Stimulated activated CD8-positive, alpha-beta memory T cell treated with anti-CD3 and anti-CD28 coated beads, Interleukin-12 subunit alpha, Interleukin-12 subunit beta, amount 100 ng/mL, for 4 hours (primary cell): Measurements from ENCODE around the gene ZNF335.
A peak's percentile ranks its signal among the peaks of the same experiment; 100 is the strongest.
"Not testable (repeated sequence)": the region's sequence is repeated elsewhere in the genome, so short reads cannot be mapped to it uniquely, and the experiment has no call there.

ENCODE experiments used
- DNase-seq: peaks from one replicate; pipeline ENCODE4 v3.0.0-alpha.2; 2020; ENCODE audit warnings: low read depth

Gene ZNF335

DNA sequence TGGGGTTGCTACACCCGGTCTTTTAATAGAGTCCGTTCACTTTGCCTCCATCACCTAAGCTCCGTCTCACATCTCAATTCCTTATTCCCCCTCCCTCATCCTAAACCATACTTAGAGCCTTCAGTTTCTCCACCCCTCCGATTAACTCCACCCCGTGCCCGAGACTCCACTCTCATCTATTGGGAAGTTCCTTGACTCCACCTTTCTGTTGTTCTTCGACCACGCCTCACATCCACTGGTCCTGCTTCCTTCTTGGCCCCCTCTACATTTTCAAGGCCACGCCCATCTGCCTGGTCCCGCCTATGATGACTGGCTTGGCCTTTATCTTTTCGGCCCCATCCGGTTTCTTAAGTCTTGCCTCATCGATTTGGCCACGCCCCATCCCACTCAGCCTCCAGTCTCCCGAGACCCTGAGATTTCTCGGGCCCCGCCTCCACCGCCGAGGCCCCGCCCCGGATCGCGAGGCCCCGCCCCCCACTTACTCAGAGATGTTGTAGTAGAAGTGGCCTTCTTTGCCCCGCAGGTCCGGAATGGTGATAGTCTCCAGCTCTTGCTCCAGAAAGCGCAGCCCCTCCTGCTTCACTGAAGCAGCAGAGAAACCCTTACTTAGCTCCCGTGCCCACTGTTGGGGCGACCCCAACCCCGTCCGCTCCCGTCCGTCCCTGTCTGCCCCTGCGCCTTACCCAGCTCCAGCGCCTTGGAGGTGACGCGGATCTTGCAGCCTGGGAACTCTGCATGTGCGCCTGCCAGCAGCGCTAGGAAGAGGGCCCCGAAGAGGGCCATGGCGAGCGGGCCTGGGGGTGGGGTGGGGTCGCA lies 61.1 kb downstream of the ZNF335 start:
- peak; percentile 85 for DNase-seq

DNA sequence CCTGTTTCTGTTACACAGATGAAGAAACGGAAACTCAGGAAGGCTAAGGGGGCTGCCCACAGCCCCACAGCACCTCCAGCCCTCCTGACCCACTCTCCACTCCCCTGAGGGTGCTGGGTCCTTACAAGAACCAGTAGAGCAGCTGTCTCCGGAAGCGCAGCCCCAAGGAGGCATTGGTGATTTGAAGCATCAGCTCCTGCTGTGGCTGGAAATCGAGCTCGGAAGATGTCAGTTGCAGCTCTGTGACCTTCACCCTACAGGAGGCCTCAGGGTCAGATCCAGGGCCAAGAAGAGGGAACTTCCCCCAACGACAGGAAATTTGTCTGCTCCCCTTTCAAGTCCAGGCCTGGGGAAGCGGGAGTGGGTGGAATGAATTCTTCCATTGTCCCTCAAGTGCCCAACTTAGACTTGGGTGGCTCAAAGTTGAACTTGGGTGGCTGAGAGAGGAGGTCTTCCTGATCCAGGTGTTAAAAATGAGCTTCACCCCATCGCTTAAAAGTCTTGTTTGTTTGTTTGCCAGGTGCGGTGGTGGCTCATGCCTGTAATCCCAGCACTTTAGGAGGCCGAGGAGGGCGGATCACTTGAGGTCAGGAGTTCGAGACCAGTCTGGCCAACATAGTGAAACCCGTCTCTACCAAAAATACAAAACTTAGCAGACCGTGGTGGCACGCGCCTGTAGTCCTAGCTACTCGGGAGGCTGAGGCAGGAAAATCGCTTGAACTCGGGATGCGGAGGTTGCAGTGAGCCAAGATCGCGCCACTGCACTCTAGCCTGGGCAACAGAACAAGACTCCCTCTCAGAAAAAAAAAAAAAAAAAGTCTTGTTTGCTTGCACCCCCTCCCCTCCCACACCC lies 62.0 kb downstream of the ZNF335 start:
- no peak for DNase-seq

DNA sequence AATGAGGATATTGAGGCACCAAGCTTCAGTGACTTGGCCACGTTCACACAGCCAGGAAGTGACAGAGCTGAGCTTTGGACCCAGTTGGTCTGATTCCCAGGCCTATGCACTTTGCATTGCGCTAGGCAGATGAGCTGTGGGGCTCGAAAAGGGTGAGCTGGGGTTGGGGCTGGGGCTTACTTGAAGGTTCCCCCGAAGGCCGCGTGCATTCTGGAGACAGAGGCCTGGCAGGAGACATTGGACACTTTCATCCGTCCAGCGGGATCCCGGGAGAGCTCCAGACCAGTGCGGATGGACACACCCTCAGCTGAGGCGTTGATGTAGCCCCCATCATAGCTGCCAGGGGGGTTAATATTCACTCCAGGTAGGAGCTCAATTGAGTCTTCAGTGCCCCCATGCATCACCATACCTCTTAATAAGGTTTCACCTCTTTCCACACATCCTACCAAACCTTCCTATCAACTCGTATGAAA lies 62.6 kb downstream of the ZNF335 start:
- DNase-seq, result no peak

DNA sequence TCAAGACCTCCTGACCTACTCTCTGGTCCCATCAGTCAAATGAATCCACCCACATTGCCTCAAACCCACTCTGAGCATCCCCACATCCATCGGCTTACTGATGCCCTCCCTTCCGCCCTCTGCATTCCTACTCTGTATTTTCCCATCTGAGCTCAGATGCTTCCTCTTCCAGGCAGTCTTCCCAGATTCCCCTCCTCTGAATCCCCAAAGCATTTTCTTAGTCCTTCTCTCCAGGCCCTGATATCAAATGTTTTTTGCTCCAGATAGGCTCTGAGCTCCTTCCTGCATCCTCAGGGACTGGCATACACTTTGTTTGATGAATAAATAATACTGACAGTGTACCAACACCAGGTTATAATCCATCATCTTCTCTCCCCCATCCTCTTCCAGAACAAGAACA lies 63.9 kb downstream of the ZNF335 start:
- no peak for DNase-seq

DNA sequence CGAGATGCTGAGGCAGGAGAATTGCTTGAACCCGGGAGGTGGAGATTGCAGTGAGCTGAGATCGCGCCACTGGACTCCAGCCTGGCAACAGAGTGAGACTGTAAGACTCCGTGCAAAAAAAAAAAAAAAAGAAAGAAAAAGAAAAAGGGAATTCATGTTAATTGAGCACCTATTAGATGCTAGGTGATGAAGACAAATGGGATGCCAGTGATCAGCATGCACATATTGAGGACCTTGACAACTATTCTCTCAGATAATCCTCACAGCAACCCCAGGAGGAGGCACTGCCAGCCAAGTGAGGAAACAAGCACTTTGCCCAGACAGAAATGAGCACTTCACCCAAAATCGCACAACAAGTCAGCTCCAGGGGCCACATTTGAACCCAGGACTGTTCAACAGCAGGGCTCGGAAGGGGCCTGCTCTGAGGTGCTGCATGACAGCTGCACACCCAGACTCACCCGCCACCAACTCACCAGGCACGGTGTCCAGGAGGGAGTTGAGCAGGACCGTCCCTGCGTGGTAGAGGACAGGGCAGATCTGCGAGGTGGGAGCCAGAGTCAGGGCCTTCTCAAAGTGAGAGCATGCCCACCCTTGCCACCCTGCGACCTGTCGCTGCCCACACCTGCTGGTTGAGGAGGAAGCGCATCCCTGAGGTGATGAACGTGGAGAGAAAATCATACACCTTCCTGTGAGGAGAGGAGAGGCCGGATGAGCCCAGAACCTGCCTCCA lies 64.6 kb downstream of the ZNF335 start:
- no peak for DNase-seq

DNA sequence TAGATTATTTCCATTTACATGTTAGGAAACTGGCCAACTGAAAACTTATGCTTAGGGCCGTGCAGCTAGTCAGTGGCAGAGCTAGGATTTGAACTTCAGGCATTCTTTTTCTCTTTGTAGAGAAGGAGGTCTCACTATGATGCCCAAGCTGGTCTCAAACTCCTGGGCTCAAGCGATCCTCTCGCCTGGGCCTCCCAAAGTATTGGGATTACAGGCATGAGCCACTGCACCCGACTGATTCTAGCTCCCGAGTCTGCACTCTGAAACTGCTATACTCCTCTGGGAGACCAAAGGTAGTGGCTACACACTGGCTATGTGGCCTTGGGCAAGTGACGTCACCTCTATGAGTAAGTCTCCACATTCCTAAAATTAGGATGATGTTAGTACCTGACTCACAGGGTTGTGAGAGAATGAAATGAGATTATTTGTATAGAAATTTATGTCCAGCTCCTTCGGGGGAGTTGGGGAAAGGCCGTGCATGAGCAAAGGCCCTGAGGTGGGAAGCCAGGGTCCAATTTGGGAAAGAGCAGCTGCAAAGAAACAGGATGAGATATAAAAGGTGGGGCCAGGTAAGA lies 66.4 kb downstream of the ZNF335 start:
- no peak for DNase-seq

DNA sequence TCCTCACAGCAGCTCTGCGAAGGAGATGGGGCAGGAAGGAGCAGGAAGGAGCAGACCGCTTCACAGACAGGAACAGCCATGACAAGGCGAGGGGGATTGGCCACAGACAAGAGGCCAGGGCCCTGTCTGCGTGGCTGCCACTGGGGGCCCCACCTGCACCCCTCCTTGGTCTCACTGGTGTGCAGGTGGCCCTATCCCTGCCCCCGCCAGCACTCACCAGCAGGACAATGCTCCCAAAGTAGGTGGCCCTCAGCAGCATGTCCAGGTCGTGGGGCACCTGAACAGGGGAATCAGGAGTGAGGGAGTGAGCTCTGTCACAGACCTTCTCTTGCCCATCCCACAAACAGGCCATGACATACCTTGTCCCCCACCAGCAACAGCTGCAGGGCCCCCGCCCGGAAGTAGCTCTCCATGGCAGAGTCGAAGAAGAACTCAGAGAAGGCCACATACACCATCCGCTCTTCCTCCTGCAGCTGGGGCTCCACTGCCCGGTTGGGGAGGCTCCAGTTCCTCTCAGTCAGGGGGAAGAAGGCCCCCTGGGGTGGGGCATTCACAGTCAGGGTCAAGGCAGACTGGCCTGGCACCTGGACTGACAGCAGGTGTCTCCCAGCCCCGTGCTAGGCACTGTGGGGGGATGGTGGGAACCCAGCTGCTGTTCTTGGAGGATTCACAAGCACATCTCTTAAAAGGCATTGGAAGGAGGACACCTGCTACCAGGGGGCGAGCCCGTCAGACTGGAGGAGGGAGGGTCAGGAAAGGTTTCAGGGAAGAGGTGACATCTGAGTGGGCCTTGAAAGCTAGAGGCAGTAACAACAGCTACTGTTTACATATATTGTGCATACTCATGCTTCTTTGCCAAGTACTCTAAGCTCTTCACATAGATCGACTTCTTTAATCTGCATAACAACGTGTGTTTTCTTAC lies 67.2 kb downstream of the ZNF335 start:
- DNase-seq, result no peak

DNA sequence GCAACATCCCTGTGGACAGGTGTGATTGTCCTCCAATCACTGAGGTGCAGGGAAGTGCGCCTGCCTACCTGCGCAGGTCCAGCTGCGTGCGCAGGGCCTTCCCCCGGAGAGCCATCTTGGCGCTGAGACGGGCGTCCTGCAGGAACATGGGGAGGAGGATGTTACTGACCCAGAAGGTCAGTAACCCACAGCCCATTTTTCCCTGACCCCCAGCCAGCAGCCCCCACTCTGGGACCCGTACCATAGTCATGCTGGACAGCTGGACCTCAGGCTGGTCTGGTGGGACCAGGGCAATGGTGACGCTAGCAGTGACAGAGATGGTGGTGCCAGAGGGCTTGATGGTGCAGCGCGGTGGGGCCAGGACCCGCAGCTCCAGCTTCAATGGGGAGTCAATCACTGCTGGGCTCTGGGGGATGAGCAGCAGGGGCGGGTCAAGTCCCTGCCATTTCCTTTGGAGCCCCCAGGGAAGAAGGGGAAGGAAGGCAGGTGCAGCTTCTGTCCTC lies 69.8 kb downstream of the ZNF335 start:
- no peak for DNase-seq

DNA sequence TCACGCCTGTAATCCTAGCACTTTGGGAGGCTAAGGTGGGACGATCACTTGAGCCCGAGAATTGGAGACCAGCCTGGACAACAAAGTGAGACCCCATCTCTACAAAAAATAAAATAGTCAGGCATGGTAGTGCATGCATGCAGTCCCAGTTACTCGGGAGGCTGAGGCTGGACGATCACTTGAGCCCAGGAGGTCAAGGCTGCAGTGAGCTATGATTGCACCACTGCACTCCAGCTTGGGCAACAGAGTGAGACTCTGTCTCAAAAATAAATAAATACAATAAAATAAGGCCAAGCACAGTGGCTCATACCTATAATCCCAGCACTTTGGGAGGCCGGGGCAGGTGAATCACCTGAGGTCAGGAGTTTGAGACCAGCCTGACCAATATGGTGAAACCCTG lies 70.7 kb downstream of the ZNF335 start:
- DNase-seq, result not testable (repeated sequence)

DNA sequence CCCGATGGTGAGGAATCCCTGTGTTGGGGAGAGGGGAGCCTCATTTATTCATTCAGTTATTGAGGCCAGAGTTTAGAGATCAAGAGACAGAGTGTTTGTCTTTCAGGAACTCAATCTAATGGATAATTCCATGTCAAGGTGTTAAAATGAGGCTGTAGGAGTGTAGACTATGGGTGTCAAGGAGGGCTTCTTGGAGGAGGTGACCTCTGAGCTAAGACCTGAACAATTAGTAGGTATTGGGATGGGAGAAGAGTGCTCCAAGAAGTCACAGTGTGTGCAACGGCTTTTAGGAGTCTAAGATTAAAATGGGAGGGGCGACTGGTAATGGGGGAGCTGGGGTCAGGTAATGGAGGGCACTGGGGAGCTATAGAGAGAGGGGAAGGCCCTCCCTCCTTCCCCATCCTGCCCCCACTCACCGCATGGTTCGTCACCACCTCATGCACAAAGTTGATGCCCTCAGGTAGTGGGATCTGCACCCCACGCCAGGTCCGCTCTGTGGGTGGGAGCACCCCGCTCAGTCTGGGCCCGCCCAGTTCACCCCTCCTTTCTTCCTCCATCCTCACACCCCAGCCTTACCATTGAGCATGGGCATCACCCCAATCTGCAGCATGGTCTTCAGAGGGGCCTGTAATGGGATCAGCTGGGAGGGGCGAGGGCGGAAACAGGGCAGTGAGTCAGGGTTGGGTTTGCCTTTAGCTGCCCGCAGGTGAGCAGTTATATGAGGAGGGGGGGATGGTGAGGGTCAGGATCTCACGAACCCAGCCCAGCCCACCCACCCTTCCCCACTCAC lies 72.8 kb downstream of the ZNF335 start:
- DNase-seq, result no peak
